Memory B cell (primary cell): ENCODE results near the gene CRAMP1.

Experiments used
- ATAC-seq: fragments of 150-1000 bp; cut with Tn5 transposase; 2 replicates; pipeline ENCODE4 v1.10.0; 2021; ENCODE audit warnings: low read depth, mild to moderate bottlenecking, moderate library complexity
- DNase-seq, 2 donors: peaks; one replicate each; pipeline ENCODE4 v3.0.0; 2022; ENCODE audit warnings: low spot score in 2 of 2
- H3K27ac Mint-ChIP-seq: one replicate; pipeline ENCODE4 v1.8.0; 2022; ENCODE audit warnings: mild to moderate bottlenecking, moderate library complexity, mixed read lengths
- H3K27me3 Mint-ChIP-seq: one replicate; pipeline ENCODE4 v1.8.0; 2022; ENCODE audit warnings: mixed read lengths
- H3K36me3 Mint-ChIP-seq: one replicate; pipeline ENCODE4 v1.8.0; 2022; ENCODE audit warnings: mild to moderate bottlenecking, mixed read lengths
- H3K4me1 Mint-ChIP-seq: one replicate; pipeline ENCODE4 v1.8.0; 2022; ENCODE audit warnings: mixed read lengths
- H3K4me3 Mint-ChIP-seq: one replicate; pipeline ENCODE4 v1.8.0; 2022; ENCODE audit warnings: mild to moderate bottlenecking, moderate library complexity, mixed read lengths
- H3K9me3 Mint-ChIP-seq: one replicate; pipeline ENCODE4 v1.8.0; 2022; ENCODE audit warnings: mixed read lengths

CRAMP1 gene

DNA sequence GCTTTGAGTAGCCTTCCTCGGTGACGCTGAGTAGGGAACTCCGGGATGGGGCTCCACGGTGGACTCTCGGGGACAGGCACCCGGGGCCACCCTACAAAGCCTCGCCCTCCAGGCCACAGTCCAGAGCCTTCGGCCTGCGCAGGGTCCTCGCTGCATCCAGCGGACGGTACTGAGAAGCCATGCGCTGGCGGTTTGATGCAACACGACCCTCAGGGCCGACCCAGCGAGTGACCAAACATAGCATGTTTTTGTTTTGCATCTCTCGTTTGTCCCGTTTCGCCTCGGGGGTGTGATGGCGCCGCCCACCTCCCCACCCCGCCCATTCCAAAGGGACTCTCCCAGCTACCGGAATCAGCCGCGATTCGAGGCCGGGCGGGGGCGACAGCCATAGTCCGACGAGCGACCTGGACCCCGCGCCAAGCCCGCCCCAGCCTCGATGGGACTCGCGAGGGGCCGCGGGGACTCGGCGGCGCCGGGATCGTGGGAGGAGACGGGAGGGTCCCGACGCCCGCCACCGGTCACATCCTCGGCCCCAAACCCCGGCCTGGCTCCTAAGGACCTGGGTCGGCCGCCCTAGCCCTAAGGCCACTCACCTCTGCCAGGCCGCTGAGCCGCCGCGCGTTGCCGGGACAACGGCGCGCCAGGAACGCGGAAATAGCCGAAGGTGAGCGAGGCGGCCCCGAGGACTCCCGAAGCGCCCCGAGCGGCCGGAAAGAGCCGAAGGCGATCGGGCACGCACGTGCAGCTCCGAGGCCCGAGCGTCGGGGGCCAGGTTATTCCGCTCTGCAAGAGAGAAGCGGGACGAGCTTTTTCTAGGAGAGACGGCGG lies 1.9 kb upstream of the CRAMP1 start:
- ATAC-seq (peak; percentile 55), DNase-seq (peak; percentile 92 to 98)
- Mint-ChIP-seq H3K4me1 (peaks cover 12% of the 10 kb centered on the region), H3K27ac (peak overlapping the region; percentile 89), H3K4me3 (peak overlapping the region; percentile 67), H3K27me3 (no peaks in the 10 kb centered on the region), H3K9me3 (no peaks in the 10 kb centered on the region), H3K36me3 (peaks cover 6% of the 10 kb centered on the region)

DNA sequence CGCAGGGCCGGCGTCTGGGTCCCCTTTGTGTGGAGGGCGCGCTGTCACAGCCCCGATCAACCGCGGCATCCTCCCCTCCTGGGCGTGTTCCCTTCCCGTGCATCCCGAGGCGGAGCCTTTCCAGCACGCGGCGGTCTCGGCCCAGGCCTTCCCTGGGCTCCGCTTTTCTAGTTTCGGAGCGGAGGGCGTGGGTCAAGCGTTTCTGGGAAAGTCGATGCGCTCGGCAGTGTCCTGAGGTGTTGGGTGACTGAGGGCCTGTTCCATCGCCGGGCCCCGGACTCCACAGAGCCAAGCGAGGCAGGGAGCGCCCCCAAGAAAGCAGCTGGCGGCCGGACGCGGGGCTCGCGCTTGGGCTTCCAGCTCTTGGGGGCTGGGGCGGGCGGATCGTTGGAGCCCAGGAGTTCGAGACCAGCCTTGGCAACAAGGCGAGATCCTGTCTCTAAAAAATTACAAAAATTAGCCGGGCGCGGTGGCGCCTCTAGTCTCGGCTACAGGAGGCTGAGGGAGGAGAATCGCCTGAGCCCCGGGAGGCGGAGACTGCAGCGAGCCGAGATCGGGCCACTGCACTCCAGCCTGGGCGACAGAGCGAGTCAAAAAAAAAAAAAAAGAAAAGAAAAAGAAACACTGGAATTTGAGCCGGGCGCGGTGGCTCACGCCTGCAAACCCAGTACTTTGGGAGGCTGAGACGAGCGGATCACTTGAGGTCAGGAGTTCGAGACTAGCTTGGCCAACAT lies 1.1 kb upstream of the CRAMP1 start:
- peak overlapping the region; percentile 74 for H3K4me3 Mint-ChIP-seq
- H3K4me1 Mint-ChIP-seq: peaks cover 16% of the 10 kb centered on the region
- DNase-seq (no peak), ATAC-seq (no peak)
- peaks cover 9% of the 10 kb centered on the region for H3K36me3 Mint-ChIP-seq
- no peaks in the 10 kb centered on the region for H3K27me3 Mint-ChIP-seq
- H3K9me3 Mint-ChIP-seq: no peaks in the 10 kb centered on the region
- peak overlapping the region; percentile 89 for H3K27ac Mint-ChIP-seq

GRCh38 chr16:1613211-1613622 lies 1.1 kb downstream of the CRAMP1 start:
- ATAC-seq: no peak
- Mint-ChIP-seq H3K27me3 (peaks cover 3% of the 10 kb centered on the region), H3K27ac (no peak overlapping the region), H3K36me3 (peaks cover 13% of the 10 kb centered on the region), H3K4me1 (peaks cover 16% of the 10 kb centered on the region), H3K9me3 (no peaks in the 10 kb centered on the region), H3K4me3 (peak overlapping the region; percentile 79)
- no peak for DNase-seq

GRCh38 chr16:1613728-1614455 lies 1.7 kb downstream of the CRAMP1 start:
- peak in 1 of 2 donors; percentile 21 for DNase-seq
- Mint-ChIP-seq H3K27me3 (peaks cover 3% of the 10 kb centered on the region), H3K36me3 (peaks cover 14% of the 10 kb centered on the region), H3K4me3 (peak overlapping the region; percentile 79), H3K4me1 (peaks cover 16% of the 10 kb centered on the region), H3K9me3 (no peaks in the 10 kb centered on the region), H3K27ac (no peak overlapping the region)
- ATAC-seq: no peak

DNA sequence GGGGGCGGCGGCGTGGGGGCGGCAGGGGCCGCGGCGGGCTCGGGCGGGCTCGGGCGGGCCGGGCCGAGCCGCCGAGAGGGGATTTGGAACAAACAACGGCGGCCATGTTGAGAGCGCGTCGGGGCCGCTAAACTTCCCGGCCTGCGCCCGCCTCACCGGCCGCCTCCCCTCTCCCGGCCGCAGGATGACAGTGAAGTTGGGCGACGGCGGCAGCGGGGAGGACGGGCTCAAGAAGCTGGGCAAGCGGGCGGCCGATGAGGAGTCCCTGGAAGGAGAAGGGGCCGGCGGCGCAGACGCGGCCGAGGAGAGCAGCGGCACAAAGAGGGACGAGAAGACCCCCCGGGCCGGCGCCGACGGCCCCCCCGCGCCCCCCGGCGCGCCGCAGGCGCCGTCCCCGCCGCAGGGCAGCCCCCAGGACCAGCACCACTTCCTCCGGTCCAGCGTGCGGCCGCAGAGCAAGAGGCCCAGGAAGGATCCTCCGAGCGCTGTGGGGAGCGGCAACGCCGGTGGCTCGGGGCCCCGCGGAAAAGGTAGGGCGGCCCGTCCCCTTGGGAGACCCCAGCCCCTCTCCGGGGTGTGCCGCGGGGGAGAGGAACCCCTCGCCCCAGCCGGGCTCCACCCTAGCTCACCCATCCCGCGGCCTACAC lies 2.4 kb downstream of the CRAMP1 start:
- Mint-ChIP-seq H3K4me1 (peaks cover 16% of the 10 kb centered on the region), H3K36me3 (peaks cover 17% of the 10 kb centered on the region), H3K27me3 (peaks cover 3% of the 10 kb centered on the region), H3K27ac (no peak overlapping the region), H3K4me3 (peak overlapping the region; percentile 88), H3K9me3 (no peaks in the 10 kb centered on the region)
- DNase-seq (peak in 1 of 2 donors; percentile 33), ATAC-seq (no peak)

DNA sequence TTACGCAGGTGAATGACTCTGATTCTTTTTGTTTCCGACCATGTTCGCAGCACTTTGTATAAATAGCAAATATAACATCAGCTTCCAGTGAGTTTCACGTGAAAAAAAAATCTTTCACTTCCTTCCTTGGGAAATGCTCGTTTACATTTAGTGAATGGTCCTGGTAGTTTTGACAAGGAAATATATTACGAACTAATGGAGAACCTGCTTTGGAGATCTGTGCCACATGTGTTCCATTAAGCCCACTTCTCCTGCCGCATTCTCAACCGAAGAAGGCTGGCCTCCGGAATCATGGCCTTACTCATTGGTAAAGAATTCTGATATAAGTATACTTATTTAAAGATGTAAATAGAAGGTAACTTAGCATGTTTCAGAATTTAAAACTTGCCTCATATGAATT lies 3.6 kb downstream of the CRAMP1 start:
- Mint-ChIP-seq H3K27me3 (peaks cover 3% of the 10 kb centered on the region), H3K36me3 (peaks cover 20% of the 10 kb centered on the region), H3K4me1 (peaks cover 16% of the 10 kb centered on the region), H3K27ac (no peak overlapping the region), H3K9me3 (no peaks in the 10 kb centered on the region), H3K4me3 (peak overlapping the region; percentile 33)
- ATAC-seq (no peak), DNase-seq (no peak)

DNA sequence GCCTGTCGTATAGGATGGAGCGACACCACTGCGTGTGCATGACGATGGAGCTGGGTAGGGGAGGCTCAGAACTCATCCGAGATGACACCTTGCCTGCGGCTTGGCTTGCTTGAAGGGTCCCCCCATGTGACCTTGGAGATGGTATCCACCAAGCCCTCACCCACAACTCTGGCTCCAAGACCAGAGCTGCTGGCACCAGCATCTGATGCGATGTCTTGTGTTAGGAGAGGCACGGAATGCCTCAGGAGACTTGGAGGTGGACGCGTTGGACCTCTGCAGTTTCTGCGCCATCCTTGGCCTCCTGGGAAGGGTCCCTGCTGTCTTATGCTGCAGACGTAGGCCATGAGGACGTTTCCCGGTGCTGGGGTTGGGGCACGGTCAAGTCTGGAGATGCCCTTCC lies 7.8 kb downstream of the CRAMP1 start:
- no peaks in the 10 kb centered on the region for H3K9me3 Mint-ChIP-seq
- DNase-seq (no peak), ATAC-seq (no peak)
- peaks cover 21% of the 10 kb centered on the region for H3K4me1 Mint-ChIP-seq
- H3K4me3 Mint-ChIP-seq: no peak overlapping the region
- no peak overlapping the region for H3K27ac Mint-ChIP-seq
- H3K36me3 Mint-ChIP-seq: peaks cover 23% of the 10 kb centered on the region
- H3K27me3 Mint-ChIP-seq: peaks cover 3% of the 10 kb centered on the region

- Mint-ChIP-seq H3K4me3 (no peak overlapping the region), H3K27ac (no peak overlapping the region), H3K36me3 (peaks cover 19% of the 10 kb centered on the region), H3K27me3 (peaks cover 3% of the 10 kb centered on the region), H3K9me3 (no peaks in the 10 kb centered on the region), H3K4me1 (peaks cover 17% of the 10 kb centered on the region)
- no peak for ATAC-seq
- no peak for DNase-seq
Measured at GRCh38 chr16:1620391-1620790, 8.2 kb downstream of the CRAMP1 start.

DNA sequence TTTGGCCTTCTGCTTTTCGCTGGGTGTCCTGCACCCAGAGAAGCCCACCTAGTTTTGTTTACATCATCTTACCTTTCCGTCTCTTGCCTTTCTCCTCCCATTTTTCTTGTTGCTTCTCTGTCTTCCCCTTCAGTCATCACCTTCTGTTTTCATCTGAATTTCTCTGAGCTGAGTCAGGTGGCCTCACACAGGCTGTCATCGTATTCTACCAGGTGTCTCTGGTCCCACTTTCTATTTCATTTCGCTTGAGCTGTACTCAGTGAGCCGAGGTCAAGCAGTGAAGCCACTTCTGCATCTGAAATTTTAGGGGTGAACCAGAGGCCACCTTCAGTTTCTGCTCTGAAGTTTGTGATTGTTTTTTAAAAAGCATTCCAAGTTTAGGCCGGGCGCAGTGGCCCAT lies 9.7 kb downstream of the CRAMP1 start:
- no peaks in the 10 kb centered on the region for H3K27me3 Mint-ChIP-seq
- peak overlapping the region; percentile 43 for H3K4me3 Mint-ChIP-seq
- ATAC-seq: peak; percentile 99
- peaks cover 14% of the 10 kb centered on the region for H3K4me1 Mint-ChIP-seq
- H3K27ac Mint-ChIP-seq: peak overlapping the region; percentile 79
- H3K9me3 Mint-ChIP-seq: no peaks in the 10 kb centered on the region
- DNase-seq: no peak
- peaks cover 16% of the 10 kb centered on the region for H3K36me3 Mint-ChIP-seq

- Mint-ChIP-seq H3K27me3 (no peaks in the 10 kb centered on the region), H3K4me1 (peaks cover 12% of the 10 kb centered on the region), H3K4me3 (no peak overlapping the region), H3K36me3 (peaks cover 24% of the 10 kb centered on the region), H3K9me3 (no peaks in the 10 kb centered on the region), H3K27ac (no peak overlapping the region)
- ATAC-seq (no peak), DNase-seq (no peak)
Measured at GRCh38 chr16:1626327-1626726, 14.2 kb downstream of the CRAMP1 start.

DNA sequence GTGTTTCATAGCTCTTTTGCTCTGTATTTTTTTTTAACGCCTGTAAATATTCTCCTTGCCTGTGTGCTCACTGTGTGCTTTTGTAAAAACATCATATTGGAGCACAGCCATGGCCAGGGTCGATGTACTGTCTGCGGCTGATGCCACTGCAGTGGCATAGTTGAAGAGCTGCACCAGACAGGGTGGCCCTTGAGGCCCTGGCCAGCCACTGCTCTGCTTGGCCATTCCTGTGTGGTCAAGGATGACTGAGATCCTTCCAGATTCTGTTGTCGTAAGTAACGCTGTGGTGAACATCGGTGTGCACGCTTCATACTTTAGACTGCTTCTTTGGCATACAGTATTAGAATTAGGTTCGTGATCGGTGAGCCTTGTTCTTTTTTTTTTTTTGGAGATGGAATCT lies 14.6 kb downstream of the CRAMP1 start:
- H3K36me3 Mint-ChIP-seq: peaks cover 24% of the 10 kb centered on the region
- H3K4me3 Mint-ChIP-seq: no peak overlapping the region
- no peaks in the 10 kb centered on the region for H3K9me3 Mint-ChIP-seq
- H3K27me3 Mint-ChIP-seq: no peaks in the 10 kb centered on the region
- H3K4me1 Mint-ChIP-seq: peaks cover 11% of the 10 kb centered on the region
- H3K27ac Mint-ChIP-seq: no peak overlapping the region
- ATAC-seq: no peak
- no peak for DNase-seq

GRCh38 chr16:1630450-1631213 lies 18.5 kb downstream of the CRAMP1 start:
- Mint-ChIP-seq H3K4me3 (no peak overlapping the region), H3K27me3 (no peaks in the 10 kb centered on the region), H3K9me3 (no peaks in the 10 kb centered on the region), H3K4me1 (peaks cover 5% of the 10 kb centered on the region), H3K27ac (no peak overlapping the region), H3K36me3 (peaks cover 37% of the 10 kb centered on the region)
- no peak for ATAC-seq
- DNase-seq: no peak

- Mint-ChIP-seq H3K36me3 (peaks cover 37% of the 10 kb centered on the region), H3K27ac (no peak overlapping the region)
- DNase-seq: no peak
Measured at GRCh38 chr16:1631230-1631629, 19.1 kb downstream of the CRAMP1 start.

More at GRCh38 chr16:1631230-1631629, 19.1 kb downstream of the CRAMP1 start:
- no peak for ATAC-seq
- H3K4me1 Mint-ChIP-seq: peaks cover 5% of the 10 kb centered on the region
- no peak overlapping the region for H3K4me3 Mint-ChIP-seq
- H3K27me3 Mint-ChIP-seq: no peaks in the 10 kb centered on the region
- no peaks in the 10 kb centered on the region for H3K9me3 Mint-ChIP-seq
